ENCODE measurements around the gene CDC25B. TPM values are rescaled to one million over a fixed set of nuclear protein-coding genes. Genes with fewer than 3 reads are reported as not detected.

The CDC25B gene
- total and polyA plus RNA-seq, 10 of the 15 experiments (the other 5 are each of a cell fraction or from before 2014, with no cell fraction given): 4.6 to 58.8 (median 24.6) TPM

DNA sequence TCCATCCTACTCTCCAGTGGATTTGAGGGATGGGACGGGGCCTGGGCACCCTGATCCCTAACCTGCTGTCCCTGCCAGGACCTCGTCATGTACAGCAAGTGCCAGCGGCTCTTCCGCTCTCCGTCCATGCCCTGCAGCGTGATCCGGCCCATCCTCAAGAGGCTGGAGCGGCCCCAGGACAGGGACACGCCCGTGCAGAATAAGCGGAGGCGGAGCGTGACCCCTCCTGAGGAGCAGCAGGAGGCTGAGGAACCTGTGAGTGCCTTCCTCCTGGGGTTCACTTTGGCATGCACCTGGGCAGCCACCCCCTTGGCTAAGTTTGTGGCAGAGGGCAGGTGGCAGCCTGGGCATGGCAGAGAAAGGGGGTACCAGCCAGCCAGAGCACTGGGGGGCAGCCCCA lies 5.7 kb downstream of the CDC25B start:
- WGBS (ENCODE audit: insufficient coverage, insufficient replicate concordance, low lambda C conversion rate, missing lambda C conversion rate): 90% methylated on average over 13 of the region's 13 CpGs
- FAIRE-seq: no peak
- CTCF ChIA-PET: interaction anchor here (0.9 to 3.8 kb wide), 3 partner anchors 17 to 34 kb away, joined by 3 to 33 read pairs (median 3); partner anchors contain the start of genes ADISSP and AP5S1

More for the DNA sequence above, 5.7 kb downstream of the CDC25B start:
- Histone ChIP-seq H2AFZ (ENCODE audit: control insufficient read depth, low read depth, low read length) (no peak overlapping the region), H3K27ac (ENCODE audit: control insufficient read depth, insufficient read depth) (no peak overlapping the region), H3K4me1 (ENCODE audit: control insufficient read depth, insufficient read depth, low read length) (peaks cover 40% of the 10 kb centered on the region), H3K4me2 (ENCODE audit: control insufficient read depth, insufficient read depth) (no peak overlapping the region), H3K36me3 (ENCODE audit: control insufficient read depth in 2 of 2, insufficient read depth in 2 of 2, low read length in 1 of 2) (peaks cover 23 to 28% of the 10 kb centered on the region in 2 experiments), H4K20me1 (ENCODE audit: control insufficient read depth, insufficient read depth) (no peaks in the 10 kb centered on the region), H3K79me2 (ENCODE audit: control insufficient read depth, insufficient read depth, low read length) (peaks cover 15% of the 10 kb centered on the region), H3K9ac (ENCODE audit: control insufficient read depth, insufficient read depth, low read length) (no peak overlapping the region), H3K27me3 (replicated peaks in 1 of 2; ENCODE audit: control insufficient read depth in 2 of 2, insufficient read depth in 2 of 2, low read length in 1 of 2) (no peaks in the 10 kb centered on the region), H3K9me3 (replicated peaks; ENCODE audit: control insufficient read depth, insufficient read depth, low read length) (no peaks in the 10 kb centered on the region), H3K4me3 (no peak overlapping the region)
- intact Hi-C loops (cut with micrococcal nuclease; ENCODE audit: unreplicated experiment): no loop called here
- DNase-seq (ENCODE audit: low read depth, low spot score) (no peak), ATAC-seq (no peak)
- POLR2A ChIA-PET: interaction anchor here (0.7 kb wide), 1 partner anchor 11 kb away, joined by 4 read pairs; no protein-coding TSS in a partner anchor
- SMC1A ChIA-PET (ENCODE audit: uncharacterized antibody, unreplicated experiment): no interaction called here
- BruUV-seq (replicated peaks): no TSS peak
- RAD21 ChIA-PET (ENCODE audit: unreplicated experiment): no interaction called here
- TF ChIP-seq MEF2A (IDR thresholded peaks at IDR 0.05; ENCODE audit: insufficient read depth, low read depth, low read length): no peak
- TF ChIP-seq ZNF24 (IDR thresholded peaks at IDR 0.05): no peak
- TF ChIP-seq STAT3 (IDR thresholded peaks at IDR 0.05; ENCODE audit: low read depth, low read length): no peak
- TF ChIP-seq EED (IDR thresholded peaks at IDR 0.05; ENCODE audit: low read depth): no peak
- no peak for TF ChIP-seq ZNF592 (IDR thresholded peaks at IDR 0.05)
- TF ChIP-seq NFYA (IDR thresholded peaks at IDR 0.05; ENCODE audit: borderline replicate concordance, low read depth, low read length): no peak
- TF ChIP-seq EP300 (IDR thresholded peaks at IDR 0.05; ENCODE audit: borderline replicate concordance in 1 of 2, control insufficient read depth in 1 of 2, low read depth in 2 of 2, low read length in 2 of 2): no peak
- TF ChIP-seq, protein P1, sequence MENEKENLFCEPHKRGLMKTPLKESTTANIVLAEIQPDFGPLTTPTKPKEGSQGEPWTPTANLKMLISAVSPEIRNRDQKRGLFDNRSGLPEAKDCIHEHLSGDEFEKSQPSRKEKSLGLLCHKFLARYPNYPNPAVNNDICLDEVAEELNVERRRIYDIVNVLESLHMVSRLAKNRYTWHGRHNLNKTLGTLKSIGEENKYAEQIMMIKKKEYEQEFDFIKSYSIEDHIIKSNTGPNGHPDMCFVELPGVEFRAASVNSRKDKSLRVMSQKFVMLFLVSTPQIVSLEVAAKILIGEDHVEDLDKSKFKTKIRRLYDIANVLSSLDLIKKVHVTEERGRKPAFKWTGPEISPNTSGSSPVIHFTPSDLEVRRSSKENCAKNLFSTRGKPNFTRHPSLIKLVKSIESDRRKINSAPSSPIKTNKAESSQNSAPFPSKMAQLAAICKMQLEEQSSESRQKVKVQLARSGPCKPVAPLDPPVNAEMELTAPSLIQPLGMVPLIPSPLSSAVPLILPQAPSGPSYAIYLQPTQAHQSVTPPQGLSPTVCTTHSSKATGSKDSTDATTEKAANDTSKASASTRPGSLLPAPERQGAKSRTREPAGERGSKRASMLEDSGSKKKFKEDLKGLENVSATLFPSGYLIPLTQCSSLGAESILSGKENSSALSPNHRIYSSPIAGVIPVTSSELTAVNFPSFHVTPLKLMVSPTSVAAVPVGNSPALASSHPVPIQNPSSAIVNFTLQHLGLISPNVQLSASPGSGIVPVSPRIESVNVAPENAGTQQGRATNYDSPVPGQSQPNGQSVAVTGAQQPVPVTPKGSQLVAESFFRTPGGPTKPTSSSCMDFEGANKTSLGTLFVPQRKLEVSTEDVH (IDR thresholded peaks at IDR 0.05; ENCODE audit: low read depth, partially characterized antibody): no peak
- TF ChIP-seq RCOR1 (conservative IDR thresholded peaks at IDR 0.05; ENCODE audit: low read depth, low read length): no peak
- TF ChIP-seq BCL11A (IDR thresholded peaks at IDR 0.05; ENCODE audit: low read depth, low read length): no peak
- TF ChIP-seq, protein P2, sequence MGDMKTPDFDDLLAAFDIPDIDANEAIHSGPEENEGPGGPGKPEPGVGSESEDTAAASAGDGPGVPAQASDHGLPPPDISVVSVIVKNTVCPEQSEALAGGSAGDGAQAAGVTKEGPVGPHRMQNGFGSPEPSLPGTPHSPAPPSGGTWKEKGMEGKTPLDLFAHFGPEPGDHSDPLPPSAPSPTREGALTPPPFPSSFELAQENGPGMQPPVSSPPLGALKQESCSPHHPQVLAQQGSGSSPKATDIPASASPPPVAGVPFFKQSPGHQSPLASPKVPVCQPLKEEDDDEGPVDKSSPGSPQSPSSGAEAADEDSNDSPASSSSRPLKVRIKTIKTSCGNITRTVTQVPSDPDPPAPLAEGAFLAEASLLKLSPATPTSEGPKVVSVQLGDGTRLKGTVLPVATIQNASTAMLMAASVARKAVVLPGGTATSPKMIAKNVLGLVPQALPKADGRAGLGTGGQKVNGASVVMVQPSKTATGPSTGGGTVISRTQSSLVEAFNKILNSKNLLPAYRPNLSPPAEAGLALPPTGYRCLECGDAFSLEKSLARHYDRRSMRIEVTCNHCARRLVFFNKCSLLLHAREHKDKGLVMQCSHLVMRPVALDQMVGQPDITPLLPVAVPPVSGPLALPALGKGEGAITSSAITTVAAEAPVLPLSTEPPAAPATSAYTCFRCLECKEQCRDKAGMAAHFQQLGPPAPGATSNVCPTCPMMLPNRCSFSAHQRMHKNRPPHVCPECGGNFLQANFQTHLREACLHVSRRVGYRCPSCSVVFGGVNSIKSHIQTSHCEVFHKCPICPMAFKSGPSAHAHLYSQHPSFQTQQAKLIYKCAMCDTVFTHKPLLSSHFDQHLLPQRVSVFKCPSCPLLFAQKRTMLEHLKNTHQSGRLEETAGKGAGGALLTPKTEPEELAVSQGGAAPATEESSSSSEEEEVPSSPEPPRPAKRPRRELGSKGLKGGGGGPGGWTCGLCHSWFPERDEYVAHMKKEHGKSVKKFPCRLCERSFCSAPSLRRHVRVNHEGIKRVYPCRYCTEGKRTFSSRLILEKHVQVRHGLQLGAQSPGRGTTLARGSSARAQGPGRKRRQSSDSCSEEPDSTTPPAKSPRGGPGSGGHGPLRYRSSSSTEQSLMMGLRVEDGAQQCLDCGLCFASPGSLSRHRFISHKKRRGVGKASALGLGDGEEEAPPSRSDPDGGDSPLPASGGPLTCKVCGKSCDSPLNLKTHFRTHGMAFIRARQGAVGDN (IDR thresholded peaks at IDR 0.05): no peak
- no peak for TF ChIP-seq SREBF2 (IDR thresholded peaks at IDR 0.05; ENCODE audit: low read length)
- in situ Hi-C loops (cut with MboI): no loop called here

All from GM12878 (cell line).